Neural crest cell (in vitro differentiated cells): ENCODE measurements around the gene SHC1. TPM values are rescaled to one million over a fixed set of nuclear protein-coding genes. Genes with fewer than 3 reads are reported as not detected.
A peak's percentile ranks its signal among the peaks of the same experiment; 100 is the strongest.

Experiments used
- DNase-seq: peaks from one replicate; pipeline ENCODE4 v3.0.0; 2021; ENCODE audit warnings: low read depth, mixed read lengths, low spot score
- H3K27ac Mint-ChIP-seq: one replicate; pipeline ENCODE4 v1.8.0; 2021; ENCODE audit warnings: mild to moderate bottlenecking, mixed read lengths; ENCODE audit not compliant: unreplicated experiment
- H3K27me3 Mint-ChIP-seq: 2 replicates; pipeline ENCODE4 v1.8.0; 2021; ENCODE audit warnings: low read depth, mild to moderate bottlenecking, mixed read lengths
- H3K36me3 Mint-ChIP-seq: 2 replicates; pipeline ENCODE4 v1.8.0; 2021; ENCODE audit warnings: low read depth, mild to moderate bottlenecking, mixed read lengths
- H3K4me1 Mint-ChIP-seq: 2 replicates; pipeline ENCODE4 v1.8.0; 2021; ENCODE audit warnings: mixed read lengths
- H3K4me3 Mint-ChIP-seq: one replicate; pipeline ENCODE4 v1.8.0; 2021; ENCODE audit warnings: mild to moderate bottlenecking, mixed read lengths
- H3K9me3 Mint-ChIP-seq: 2 replicates; pipeline ENCODE4 v1.8.0; 2021; ENCODE audit warnings: mixed read lengths
- total RNA-seq: library from RNA; stranded (reverse); gene quantifications from 2 replicates; pipeline ENCODE4 v1.2.1, GENCODE V29; 2021
- TF ChIP-seq, protein P1 (sequence below): fragments of 200-600 bp; sonication (generic); conservative IDR thresholded peaks from 2 replicates; pipeline ENCODE4 v1.5.0; 2021; ENCODE audit warnings: antibody characterized with exemption, mild to moderate bottlenecking

Gene SHC1
- total RNA-seq, 1 donor from 2014 or later: 92.9 TPM

DNA sequence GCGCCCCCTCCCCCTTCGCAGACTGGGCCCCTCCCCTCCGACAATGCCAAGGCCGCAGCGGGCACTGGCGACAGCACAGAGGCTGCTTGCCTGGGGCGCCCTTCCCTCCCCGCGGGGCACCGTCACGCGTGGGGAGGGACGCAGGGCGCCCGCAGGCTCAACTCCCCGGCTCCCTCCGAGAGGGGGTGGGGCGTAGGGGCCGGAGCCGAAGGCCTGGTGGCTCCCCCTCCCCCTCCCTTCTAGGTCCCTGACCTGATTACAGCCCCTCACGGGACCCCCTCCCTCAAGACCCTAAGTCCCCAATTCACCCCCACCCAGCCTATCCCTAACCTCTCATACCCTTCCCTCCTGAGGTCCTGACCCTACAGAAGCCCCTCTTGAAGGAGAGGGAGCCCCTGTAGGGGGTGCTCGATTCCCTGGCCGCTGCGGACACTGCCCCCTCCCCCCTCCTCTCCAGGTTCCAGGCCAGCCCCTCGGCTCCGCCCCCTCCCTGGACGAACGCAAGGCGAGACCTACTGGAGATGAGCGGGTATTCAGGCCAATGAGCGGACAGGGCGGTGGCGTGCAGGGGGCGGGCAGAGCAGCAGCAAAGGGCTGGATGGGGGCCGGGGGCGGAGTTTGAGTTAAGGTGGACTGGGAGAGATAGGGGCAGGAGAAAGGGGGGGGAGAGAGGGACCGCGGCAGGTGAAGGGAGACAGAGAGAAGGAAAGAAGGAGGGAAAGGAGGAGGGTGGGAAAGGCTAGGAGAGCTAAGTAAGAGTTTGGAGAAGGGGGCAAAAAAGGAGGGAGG lies 31.3 kb upstream of the SHC1 start:
- peaks cover 35% of the 10 kb centered on the region for H3K4me1 Mint-ChIP-seq
- DNase-seq: peak; percentile 98
- no peaks in the 10 kb centered on the region for H3K36me3 Mint-ChIP-seq
- H3K4me3 Mint-ChIP-seq: peak overlapping the region; percentile 89
- H3K27ac Mint-ChIP-seq: no peak overlapping the region
- no peaks in the 10 kb centered on the region for H3K27me3 Mint-ChIP-seq
- TF ChIP-seq, protein P1, sequence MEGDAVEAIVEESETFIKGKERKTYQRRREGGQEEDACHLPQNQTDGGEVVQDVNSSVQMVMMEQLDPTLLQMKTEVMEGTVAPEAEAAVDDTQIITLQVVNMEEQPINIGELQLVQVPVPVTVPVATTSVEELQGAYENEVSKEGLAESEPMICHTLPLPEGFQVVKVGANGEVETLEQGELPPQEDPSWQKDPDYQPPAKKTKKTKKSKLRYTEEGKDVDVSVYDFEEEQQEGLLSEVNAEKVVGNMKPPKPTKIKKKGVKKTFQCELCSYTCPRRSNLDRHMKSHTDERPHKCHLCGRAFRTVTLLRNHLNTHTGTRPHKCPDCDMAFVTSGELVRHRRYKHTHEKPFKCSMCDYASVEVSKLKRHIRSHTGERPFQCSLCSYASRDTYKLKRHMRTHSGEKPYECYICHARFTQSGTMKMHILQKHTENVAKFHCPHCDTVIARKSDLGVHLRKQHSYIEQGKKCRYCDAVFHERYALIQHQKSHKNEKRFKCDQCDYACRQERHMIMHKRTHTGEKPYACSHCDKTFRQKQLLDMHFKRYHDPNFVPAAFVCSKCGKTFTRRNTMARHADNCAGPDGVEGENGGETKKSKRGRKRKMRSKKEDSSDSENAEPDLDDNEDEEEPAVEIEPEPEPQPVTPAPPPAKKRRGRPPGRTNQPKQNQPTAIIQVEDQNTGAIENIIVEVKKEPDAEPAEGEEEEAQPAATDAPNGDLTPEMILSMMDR: peak; percentile 52
- no peaks in the 10 kb centered on the region for H3K9me3 Mint-ChIP-seq

GRCh38 chr1:155001425-155001674 lies 30.8 kb upstream of the SHC1 start:
- DNase-seq: no peak
- H3K4me1 Mint-ChIP-seq: peaks cover 31% of the 10 kb centered on the region
- H3K9me3 Mint-ChIP-seq: no peaks in the 10 kb centered on the region
- H3K27ac Mint-ChIP-seq: no peak overlapping the region
- TF ChIP-seq, protein P1: no peak
- H3K36me3 Mint-ChIP-seq: no peaks in the 10 kb centered on the region
- H3K4me3 Mint-ChIP-seq: peak overlapping the region; percentile 84
- H3K27me3 Mint-ChIP-seq: no peaks in the 10 kb centered on the region

- Mint-ChIP-seq H3K4me1 (peaks cover 31% of the 10 kb centered on the region), H3K27me3 (no peaks in the 10 kb centered on the region), H3K4me3 (peak overlapping the region; percentile 92), H3K36me3 (no peaks in the 10 kb centered on the region), H3K9me3 (no peaks in the 10 kb centered on the region), H3K27ac (no peak overlapping the region)
- TF ChIP-seq, protein P1: peak; percentile 14
- peak; percentile 80 for DNase-seq
Observed at GRCh38 chr1:155000726-155001424, 30.3 kb upstream of the SHC1 start.

GRCh38 chr1:155000411-155000725 lies 29.8 kb upstream of the SHC1 start:
- no peak for DNase-seq
- TF ChIP-seq, protein P1: no peak
- Mint-ChIP-seq H3K4me1 (peaks cover 31% of the 10 kb centered on the region), H3K9me3 (no peaks in the 10 kb centered on the region), H3K27me3 (no peaks in the 10 kb centered on the region), H3K27ac (no peak overlapping the region), H3K4me3 (peak overlapping the region; percentile 92), H3K36me3 (no peaks in the 10 kb centered on the region)

GRCh38 chr1:154999571-155000410 lies 29.2 kb upstream of the SHC1 start:
- Mint-ChIP-seq H3K4me1 (peaks cover 31% of the 10 kb centered on the region), H3K27ac (no peak overlapping the region), H3K36me3 (no peaks in the 10 kb centered on the region), H3K27me3 (no peaks in the 10 kb centered on the region), H3K4me3 (peak overlapping the region; percentile 92), H3K9me3 (no peaks in the 10 kb centered on the region)
- DNase-seq: no peak
- TF ChIP-seq, protein P1: no peak
